Fibroblast of lung (primary cell): ENCODE measurements around the gene TOX2. TPM values are rescaled to one million over a fixed set of nuclear protein-coding genes. Genes with fewer than 3 reads are reported as not detected.

Source experiments
- DNase-seq, 2 donors: peaks; one replicate each; pipeline versions ENCODE4 v3.0.0 to v3.0.0-alpha.2; 2010; ENCODE audit warnings: low read depth in 2 of 2
- H2AFZ ChIP-seq: 2 replicates; pipeline ENCODE4 v1.5.1; 2012; ENCODE audit warnings: low read length, control low read depth, inconsistent platforms
- H3K27ac ChIP-seq: 2 replicates; pipeline ENCODE4 v1.5.1; 2011; ENCODE audit warnings: low read length, control low read depth; ENCODE audit not compliant: insufficient read depth
- H3K27me3 ChIP-seq: 2 replicates; pipeline ENCODE4 v1.5.1; 2011; ENCODE audit warnings: mild to moderate bottlenecking, low read length; ENCODE audit not compliant: control insufficient read depth, insufficient read depth
- H3K36me3 ChIP-seq: 2 replicates; pipeline ENCODE4 v1.5.1; 2011; ENCODE audit warnings: low read length; ENCODE audit not compliant: control insufficient read depth, insufficient read depth
- H3K4me1 ChIP-seq: 2 replicates; pipeline ENCODE4 v1.5.1; 2011; ENCODE audit warnings: low read length; ENCODE audit not compliant: control insufficient read depth, insufficient read depth; ENCODE audit errors: extremely low read depth
- H3K4me2 ChIP-seq: 2 replicates; pipeline ENCODE4 v1.5.1; 2011; ENCODE audit warnings: low read length, control low read depth; ENCODE audit not compliant: insufficient read depth; ENCODE audit errors: extremely low read depth
- H3K4me3 ChIP-seq, 4 experiments: fragments of 200-600 bp in 1 of 4; sonication (generic) in 1 of 4; replicated peaks in 1 of 4; 2 replicates each; pipeline ENCODE4 v1.5.1; 2011 to 2016; ENCODE audit warnings: low read length in 4 of 4, low read depth in 3 of 4, mild to moderate bottlenecking in 3 of 4, control low read depth in 2 of 4, inconsistent platforms in 1 of 4, mixed read lengths in 1 of 4; ENCODE audit not compliant: insufficient read depth in 1 of 4; ENCODE audit errors: control extremely low read depth in 1 of 4
- H3K79me2 ChIP-seq: 2 replicates; pipeline ENCODE4 v1.5.1; 2012; ENCODE audit warnings: mild to moderate bottlenecking, low read length, inconsistent platforms; ENCODE audit not compliant: control insufficient read depth, insufficient read depth
- H3K9ac ChIP-seq: 2 replicates; pipeline ENCODE4 v1.5.1; 2011; ENCODE audit warnings: mild to moderate bottlenecking, low read length, control low read depth; ENCODE audit not compliant: insufficient read depth
- H3K9me3 ChIP-seq: 2 replicates; pipeline ENCODE4 v1.5.1; 2012; ENCODE audit warnings: low read depth, low read length; ENCODE audit not compliant: control insufficient read depth, insufficient read depth
- H4K20me1 ChIP-seq: 2 replicates; pipeline ENCODE4 v1.5.1; 2011; ENCODE audit warnings: low read length; ENCODE audit not compliant: control insufficient read depth, insufficient read depth; ENCODE audit errors: extremely low read depth
- EZH2 ChIP-seq: IDR thresholded peaks from 2 replicates; pipeline ENCODE4 v1.5.1; 2012; ENCODE audit warnings: low read length, control low read depth, mild to moderate bottlenecking; ENCODE audit errors: missing control alignments
- polyA plus RNA-seq, 2 donors: library from polyadenylated mRNA; depleted of rRNA in 1 of 2; stranded (reverse) in 1 of 2; unstranded in 1 of 2; fragments of >200 nt; gene quantifications; 2 replicates each; pipeline ENCODE4 v1.2.1, GENCODE V29; 2011 to 2012; ENCODE audit warnings: missing spikeins in 1 of 2
- total RNA-seq: library from RNA; depleted of rRNA; stranded (reverse); fragments of >200 nt; gene quantifications from 2 replicates; pipeline ENCODE4 v1.2.1, GENCODE V29; 2014
- TF ChIP-seq, protein P1 (sequence below), 2 donors: IDR thresholded peaks in 1 of 2; conservative IDR thresholded peaks in 1 of 2; 1 replicate in 1 of 2; 2 replicates in 1 of 2; pipeline ENCODE4 v1.5.1; 2011 to 2012; ENCODE audit warnings: low read length in 2 of 2, control low read depth in 1 of 2, inconsistent platforms in 1 of 2, low read depth in 1 of 2, mild to moderate bottlenecking in 1 of 2

The TOX2 gene
- total and polyA plus RNA-seq, 2 donors (not counting 1 experiment from before 2014, with no cell fraction given): 5.9 to 9.6 TPM

DNA sequence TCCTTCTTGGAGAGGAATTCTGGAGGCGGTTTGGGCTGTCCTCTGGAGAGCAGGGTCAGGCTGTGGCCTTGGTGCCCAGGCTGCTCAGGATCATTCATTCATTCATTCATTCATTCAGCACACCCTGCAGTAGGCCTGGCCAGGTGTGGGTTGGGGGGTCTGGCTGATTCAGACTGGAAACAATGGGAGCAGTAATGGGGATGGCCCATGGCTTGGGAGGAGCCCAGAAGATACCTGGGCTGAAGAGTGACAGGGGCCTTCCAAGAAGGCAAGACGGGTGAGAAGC lies 31.5 kb downstream of the TOX2 start:
- Histone ChIP-seq H3K36me3 (no peaks in the 10 kb centered on the region), H3K9ac (no peak overlapping the region), H3K4me3 (no peak overlapping the region), H3K4me1 (peaks cover 15% of the 10 kb centered on the region), H3K4me2 (no peak overlapping the region), H4K20me1 (no peaks in the 10 kb centered on the region), H3K27ac (no peak overlapping the region), H3K27me3 (no peaks in the 10 kb centered on the region), H3K9me3 (no peaks in the 10 kb centered on the region), H2AFZ (no peak overlapping the region), H3K79me2 (peaks cover 14% of the 10 kb centered on the region)
- DNase-seq: no peak
- TF ChIP-seq, protein P1, sequence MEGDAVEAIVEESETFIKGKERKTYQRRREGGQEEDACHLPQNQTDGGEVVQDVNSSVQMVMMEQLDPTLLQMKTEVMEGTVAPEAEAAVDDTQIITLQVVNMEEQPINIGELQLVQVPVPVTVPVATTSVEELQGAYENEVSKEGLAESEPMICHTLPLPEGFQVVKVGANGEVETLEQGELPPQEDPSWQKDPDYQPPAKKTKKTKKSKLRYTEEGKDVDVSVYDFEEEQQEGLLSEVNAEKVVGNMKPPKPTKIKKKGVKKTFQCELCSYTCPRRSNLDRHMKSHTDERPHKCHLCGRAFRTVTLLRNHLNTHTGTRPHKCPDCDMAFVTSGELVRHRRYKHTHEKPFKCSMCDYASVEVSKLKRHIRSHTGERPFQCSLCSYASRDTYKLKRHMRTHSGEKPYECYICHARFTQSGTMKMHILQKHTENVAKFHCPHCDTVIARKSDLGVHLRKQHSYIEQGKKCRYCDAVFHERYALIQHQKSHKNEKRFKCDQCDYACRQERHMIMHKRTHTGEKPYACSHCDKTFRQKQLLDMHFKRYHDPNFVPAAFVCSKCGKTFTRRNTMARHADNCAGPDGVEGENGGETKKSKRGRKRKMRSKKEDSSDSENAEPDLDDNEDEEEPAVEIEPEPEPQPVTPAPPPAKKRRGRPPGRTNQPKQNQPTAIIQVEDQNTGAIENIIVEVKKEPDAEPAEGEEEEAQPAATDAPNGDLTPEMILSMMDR (conservative IDR thresholded peaks at IDR 0.05 in 1 of 2, IDR thresholded peaks at IDR 0.05 in 1 of 2; ENCODE audit: low read depth in 1 of 2, low read length in 2 of 2): no peak
- no peak for TF ChIP-seq EZH2

DNA sequence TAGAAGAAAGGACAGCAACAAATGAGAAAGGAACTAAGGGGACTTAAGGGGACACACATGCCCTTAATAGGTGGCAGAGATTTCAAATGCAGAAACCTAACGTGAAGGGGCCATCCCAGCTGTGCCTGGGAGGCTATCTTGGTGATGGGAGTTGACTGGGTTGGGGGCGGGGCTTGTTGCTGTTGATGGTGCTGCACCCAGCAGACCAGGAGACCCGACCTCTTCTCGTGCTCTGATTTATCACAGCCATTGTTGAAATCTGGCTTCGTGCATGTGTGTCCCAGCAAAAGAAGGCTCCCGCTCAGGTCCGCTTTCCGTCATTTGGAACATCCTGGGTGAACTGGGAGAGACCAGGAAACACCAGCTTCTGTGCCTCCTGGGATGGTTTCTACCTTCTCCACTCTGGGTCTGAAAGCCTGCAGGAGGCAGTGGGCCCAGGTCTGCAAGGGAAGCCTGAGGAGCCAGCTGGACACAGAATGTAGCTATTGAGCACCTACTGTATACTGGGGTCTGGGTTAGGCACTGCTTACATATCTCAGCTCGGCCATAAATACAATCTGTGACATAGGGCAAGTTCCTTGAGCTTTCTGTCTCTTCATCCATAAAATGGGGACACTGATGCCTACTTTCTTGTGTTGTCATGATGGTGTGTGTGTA lies 32.1 kb downstream of the TOX2 start:
- peaks cover 10% of the 10 kb centered on the region for H3K79me2 ChIP-seq
- no peak overlapping the region for H3K9ac ChIP-seq
- no peaks in the 10 kb centered on the region for H3K27me3 ChIP-seq
- no peak for DNase-seq
- H3K27ac ChIP-seq: no peak overlapping the region
- H2AFZ ChIP-seq: no peak overlapping the region
- no peak overlapping the region for H3K4me3 ChIP-seq
- TF ChIP-seq EZH2: no peak
- TF ChIP-seq, protein P1 (conservative IDR thresholded peaks at IDR 0.05 in 1 of 2, IDR thresholded peaks at IDR 0.05 in 1 of 2; ENCODE audit: low read depth in 1 of 2, low read length in 2 of 2): no peak
- H3K36me3 ChIP-seq: no peaks in the 10 kb centered on the region
- no peaks in the 10 kb centered on the region for H4K20me1 ChIP-seq
- peaks cover 11% of the 10 kb centered on the region for H3K4me1 ChIP-seq
- H3K4me2 ChIP-seq: no peak overlapping the region
- no peaks in the 10 kb centered on the region for H3K9me3 ChIP-seq

DNA sequence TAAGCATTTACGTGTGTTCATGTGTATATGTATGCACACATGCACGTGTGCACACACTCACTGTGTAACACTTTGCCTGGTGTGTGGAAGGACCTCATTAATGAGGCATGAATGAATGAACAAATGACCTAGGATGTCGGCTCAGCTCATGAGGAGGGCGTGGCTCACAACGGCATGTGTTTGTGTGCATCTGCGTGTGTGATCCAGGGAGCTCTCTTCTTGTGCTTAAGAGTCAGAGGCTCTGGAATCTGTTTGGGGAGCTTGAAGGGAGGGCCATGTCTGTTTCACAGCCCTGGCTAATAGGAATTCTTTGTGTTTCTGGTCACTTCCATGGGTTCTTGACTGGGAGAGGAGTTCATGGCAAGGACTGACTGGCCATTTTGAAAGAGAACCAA lies 32.7 kb downstream of the TOX2 start:
- Histone ChIP-seq H2AFZ (no peak overlapping the region), H3K27ac (no peak overlapping the region)
- no peak for DNase-seq

More for the DNA sequence above, 32.7 kb downstream of the TOX2 start:
- Histone ChIP-seq H3K4me3 (no peak overlapping the region), H3K4me2 (no peak overlapping the region), H3K9me3 (no peaks in the 10 kb centered on the region), H3K27me3 (no peaks in the 10 kb centered on the region), H3K36me3 (no peaks in the 10 kb centered on the region), H4K20me1 (no peaks in the 10 kb centered on the region), H3K4me1 (peaks cover 8% of the 10 kb centered on the region), H3K9ac (no peak overlapping the region), H3K79me2 (peaks cover 10% of the 10 kb centered on the region)
- no peak for TF ChIP-seq EZH2
- TF ChIP-seq, protein P1 (conservative IDR thresholded peaks at IDR 0.05 in 1 of 2, IDR thresholded peaks at IDR 0.05 in 1 of 2; ENCODE audit: low read depth in 1 of 2, low read length in 2 of 2): no peak
